OCI-LY7 (cell line): ENCODE results near the gene GLIS2.

Experiments
- CTCF ChIP-seq: fragments of 200-600 bp; sonication (generic); conservative IDR thresholded peaks from 2 replicates; pipeline ENCODE4 v1.5.1; 2014; ENCODE audit warnings: mild to moderate bottlenecking, antibody characterized with exemption, low read length, moderate library complexity, mixed read lengths
- EZH2phosphoT487 ChIP-seq: fragments of 200-600 bp; sonication (generic); IDR thresholded peaks from 2 replicates; pipeline ENCODE4 v1.6.1; 2018; ENCODE audit warnings: low read depth, borderline replicate concordance, mild to moderate bottlenecking, mixed run types, antibody characterized with exemption, low read length, moderate library complexity, mixed read lengths

GRCh38 chr16:4373909-4374742, 58.3 kb downstream of the GLIS2 start:
- TF ChIP-seq CTCF (no peak), EZH2phosphoT487 (no peak)
